Panc1 (cell line): ENCODE data around the gene EIF4G3. TPM values are rescaled to one million over a fixed set of nuclear protein-coding genes. Genes with fewer than 3 reads are reported as not detected.

Experiments
- ATAC-seq: fragments of 200-7000 bp; cut with Tn5 transposase; 2 replicates; pipeline ENCODE4 v1.9.1; 2020; ENCODE audit warnings: mild to moderate bottlenecking, moderate library complexity
- BruUV-seq: library from RNA; stranded (reverse); fragments of 400-500 nt; replicated peaks from 2 replicates; lab custom pipeline; 2021; lab: Mats Ljungman, UMichigan
- CTCF ChIA-PET: fragments of 300-600 bp; sonication (Branson Sonifier 250); formaldehyde crosslinking; loops from one replicate; lab custom pipeline; 2022; ENCODE audit warnings: antibody characterized with exemption; lab: Charles Lee
- POLR2A ChIA-PET: fragments of 300-600 bp; sonication (Branson Sonifier 250); formaldehyde crosslinking; loops from one replicate; lab custom pipeline; 2022; ENCODE audit warnings: antibody characterized with exemption; lab: Charles Lee
- DNase-seq: peaks from one replicate; pipeline ENCODE4 v3.0.0-alpha.2; 2010; ENCODE audit warnings: low read depth, low spot score
- H3K27ac ChIP-seq: 2 replicates; pipeline ENCODE4 v1.5.1; 2011; ENCODE audit warnings: mild to moderate bottlenecking, low read length, inconsistent platforms
- H3K27me3 ChIP-seq: fragments of 200-500 bp; sonication (Bioruptor generic); 2 replicates; pipeline ENCODE4 v1.6.0; 2014; ENCODE audit warnings: low read length, inconsistent platforms; ENCODE audit not compliant: control insufficient read depth, insufficient read depth
- H3K36me3 ChIP-seq: fragments of 200-500 bp; sonication (Bioruptor generic); 2 replicates; pipeline ENCODE4 v1.5.1; 2014; ENCODE audit warnings: inconsistent platforms, mild to moderate bottlenecking, low read length, moderate library complexity; ENCODE audit not compliant: control insufficient read depth, insufficient read depth
- H3K4me1 ChIP-seq: 2 replicates; pipeline ENCODE4 v1.5.1; 2011; ENCODE audit warnings: inconsistent platforms, mild to moderate bottlenecking, low read length, moderate library complexity; ENCODE audit not compliant: control insufficient read depth, insufficient read depth
- H3K4me3 ChIP-seq, 2 experiments: 2 replicates each; pipeline ENCODE4 v1.5.1; 2011 to 2012; ENCODE audit warnings: low read depth in 2 of 2, low read length in 2 of 2, mild to moderate bottlenecking in 2 of 2, inconsistent platforms in 1 of 2, moderate library complexity in 1 of 2
- H3K9me3 ChIP-seq: fragments of 200-500 bp; sonication (Bioruptor generic); 2 replicates; pipeline ENCODE4 v1.5.1; 2014; ENCODE audit warnings: low read depth, mild to moderate bottlenecking, inconsistent platforms, low read length, moderate library complexity; ENCODE audit not compliant: control insufficient read depth, insufficient read depth
- CTCF ChIP-seq: fragments of 450-650 bp; IDR thresholded peaks from 2 replicates; pipeline ENCODE4 v1.5.1; 2017; ENCODE audit warnings: mild to moderate bottlenecking
- POLR2AphosphoS5 ChIP-seq: IDR thresholded peaks from 2 replicates; pipeline ENCODE4 v1.6.1; 2012; ENCODE audit warnings: mild to moderate bottlenecking, low read depth, low read length, moderate library complexity
- SIN3A ChIP-seq: IDR thresholded peaks from 2 replicates; pipeline ENCODE4 v1.6.1; 2012; ENCODE audit warnings: low read depth, mild to moderate bottlenecking, low read length, moderate library complexity, borderline replicate concordance; ENCODE audit not compliant: insufficient read depth
- TCF7L2 ChIP-seq: IDR thresholded peaks from 2 replicates; pipeline ENCODE4 v1.6.1; 2011; ENCODE audit warnings: mild to moderate bottlenecking, low read depth, low read length, inconsistent platforms
- in situ Hi-C: cut with HindIII; loops from 2 replicates; pipeline ENCODE4 v1.10.0; 2016; ENCODE audit warnings: low sequenced_read_pairs, low pct_unique_long_range_greater_than_20kb
- intact Hi-C: fragments of 100-400 bp; cut with micrococcal nuclease; formaldehyde crosslinking; loops from one replicate; pipeline ENCODE4 v1.10.0; 2022; ENCODE audit not compliant: unreplicated experiment
- total RNA-seq: library from RNA; stranded (reverse); gene quantifications from one replicate; pipeline ENCODE4 v1.2.1, GENCODE V29; 2021; ENCODE audit not compliant: unreplicated experiment
- TF ChIP-seq, protein P1 (sequence below), 2 experiments: IDR thresholded peaks; 2 replicates each; pipeline ENCODE4 v1.6.1; 2011 to 2012; ENCODE audit warnings: low read depth in 2 of 2, control low read depth in 1 of 2, low read length in 1 of 2, mild to moderate bottlenecking in 1 of 2, moderate library complexity in 1 of 2; ENCODE audit not compliant: insufficient read depth in 1 of 2

Gene EIF4G3
- total RNA-seq, 1 experiment from 2014 or later = 78.6 TPM

- DNase-seq (no peak), ATAC-seq (no peak)
- ChIA-PET POLR2A (interaction anchor here (0.6 kb wide), 1 partner anchor 50 kb away, joined by 6 read pairs; no protein-coding TSS in a partner anchor), CTCF (no interaction called here)
- no TSS peak for BruUV-seq
- Histone ChIP-seq H3K27ac (peak overlapping the region; percentile 78), H3K4me1 (peaks cover 22% of the 10 kb centered on the region), H3K36me3 (peaks cover 13% of the 10 kb centered on the region), H3K9me3 (no peaks in the 10 kb centered on the region), H3K27me3 (no peaks in the 10 kb centered on the region), H3K4me3 (no peak overlapping the region)
- no peak for TF ChIP-seq CTCF
- no peak for TF ChIP-seq TCF7L2
- TF ChIP-seq SIN3A = no peak
- TF ChIP-seq, protein P1, sequence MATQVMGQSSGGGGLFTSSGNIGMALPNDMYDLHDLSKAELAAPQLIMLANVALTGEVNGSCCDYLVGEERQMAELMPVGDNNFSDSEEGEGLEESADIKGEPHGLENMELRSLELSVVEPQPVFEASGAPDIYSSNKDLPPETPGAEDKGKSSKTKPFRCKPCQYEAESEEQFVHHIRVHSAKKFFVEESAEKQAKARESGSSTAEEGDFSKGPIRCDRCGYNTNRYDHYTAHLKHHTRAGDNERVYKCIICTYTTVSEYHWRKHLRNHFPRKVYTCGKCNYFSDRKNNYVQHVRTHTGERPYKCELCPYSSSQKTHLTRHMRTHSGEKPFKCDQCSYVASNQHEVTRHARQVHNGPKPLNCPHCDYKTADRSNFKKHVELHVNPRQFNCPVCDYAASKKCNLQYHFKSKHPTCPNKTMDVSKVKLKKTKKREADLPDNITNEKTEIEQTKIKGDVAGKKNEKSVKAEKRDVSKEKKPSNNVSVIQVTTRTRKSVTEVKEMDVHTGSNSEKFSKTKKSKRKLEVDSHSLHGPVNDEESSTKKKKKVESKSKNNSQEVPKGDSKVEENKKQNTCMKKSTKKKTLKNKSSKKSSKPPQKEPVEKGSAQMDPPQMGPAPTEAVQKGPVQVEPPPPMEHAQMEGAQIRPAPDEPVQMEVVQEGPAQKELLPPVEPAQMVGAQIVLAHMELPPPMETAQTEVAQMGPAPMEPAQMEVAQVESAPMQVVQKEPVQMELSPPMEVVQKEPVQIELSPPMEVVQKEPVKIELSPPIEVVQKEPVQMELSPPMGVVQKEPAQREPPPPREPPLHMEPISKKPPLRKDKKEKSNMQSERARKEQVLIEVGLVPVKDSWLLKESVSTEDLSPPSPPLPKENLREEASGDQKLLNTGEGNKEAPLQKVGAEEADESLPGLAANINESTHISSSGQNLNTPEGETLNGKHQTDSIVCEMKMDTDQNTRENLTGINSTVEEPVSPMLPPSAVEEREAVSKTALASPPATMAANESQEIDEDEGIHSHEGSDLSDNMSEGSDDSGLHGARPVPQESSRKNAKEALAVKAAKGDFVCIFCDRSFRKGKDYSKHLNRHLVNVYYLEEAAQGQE (IDR thresholded peaks at IDR 0.05; ENCODE audit: insufficient read depth in 1 of 2, low read depth in 2 of 2, low read length in 1 of 2) = no peak
- no peak for TF ChIP-seq POLR2AphosphoS5
- intact Hi-C loops = no loop called here
- in situ Hi-C loops = no loop called here
These were observed 330.0 kb downstream of the EIF4G3 start for GRCh38 chr1:20846461-20847374.

DNA sequence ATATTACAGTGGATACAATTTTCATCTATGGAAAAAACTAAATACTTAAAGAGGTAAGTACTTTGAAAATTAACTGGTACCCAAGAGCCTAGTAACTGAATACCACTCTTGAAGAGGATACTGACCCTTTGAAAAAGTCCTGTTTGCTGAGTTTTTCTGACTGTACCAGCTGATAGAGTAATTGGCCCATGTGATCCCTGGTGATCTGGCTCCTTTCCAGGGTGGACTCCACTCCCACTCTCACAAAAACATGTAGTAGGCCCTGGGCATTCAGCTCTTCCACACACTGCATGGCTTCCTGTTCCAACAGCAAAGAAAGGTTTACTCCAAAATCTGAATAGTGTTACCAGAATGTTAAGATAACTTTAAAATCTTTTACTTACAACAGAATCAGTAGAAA, 336.0 kb downstream of the EIF4G3 start:
- TF ChIP-seq SIN3A (no peak), TCF7L2 (no peak), POLR2AphosphoS5 (no peak), CTCF (no peak)
- TF ChIP-seq, protein P1 (IDR thresholded peaks at IDR 0.05; ENCODE audit: insufficient read depth in 1 of 2, low read depth in 2 of 2, low read length in 1 of 2) = no peak
- intact Hi-C loops = no loop called here
- H3K9me3 ChIP-seq = no peaks in the 10 kb centered on the region
- DNase-seq = no peak
- no TSS peak for BruUV-seq
- ChIA-PET POLR2A (no interaction called here), CTCF (no interaction called here)
- in situ Hi-C loops = no loop called here
- no peak overlapping the region for H3K4me3 ChIP-seq
- H3K27me3 ChIP-seq = no peaks in the 10 kb centered on the region
- no peak for ATAC-seq
- no peaks in the 10 kb centered on the region for H3K4me1 ChIP-seq
- 0 out of 2 replicates have a peak, but pooled peaks cover 4% of the 10 kb centered on the region for H3K36me3 ChIP-seq
- no peak overlapping the region for H3K27ac ChIP-seq
